Ovary (tissue), 3 donors: ENCODE results near the gene LMNTD2.

Source experiments
- POLR2A ChIP-seq: fragments of 450-650 bp; IDR thresholded peaks from one replicate; pipeline ENCODE4 v1.6.1; 2017; ENCODE audit warnings: antibody characterized with exemption, mild to moderate bottlenecking, moderate library complexity
- TF ChIP-seq, protein P1 (sequence below), 3 donors: fragments of 450-650 bp in 2 of 3; fragments of 200-600 bp in 1 of 3; IDR thresholded peaks; one replicate each; pipeline versions ENCODE4 v1.5.1 to v1.8.0; 2016 to 2022; ENCODE audit warnings: antibody characterized with exemption in 3 of 3, mild to moderate bottlenecking in 1 of 3
- donor health status: DM: no; HTN: no; CAD: no.

DNA sequence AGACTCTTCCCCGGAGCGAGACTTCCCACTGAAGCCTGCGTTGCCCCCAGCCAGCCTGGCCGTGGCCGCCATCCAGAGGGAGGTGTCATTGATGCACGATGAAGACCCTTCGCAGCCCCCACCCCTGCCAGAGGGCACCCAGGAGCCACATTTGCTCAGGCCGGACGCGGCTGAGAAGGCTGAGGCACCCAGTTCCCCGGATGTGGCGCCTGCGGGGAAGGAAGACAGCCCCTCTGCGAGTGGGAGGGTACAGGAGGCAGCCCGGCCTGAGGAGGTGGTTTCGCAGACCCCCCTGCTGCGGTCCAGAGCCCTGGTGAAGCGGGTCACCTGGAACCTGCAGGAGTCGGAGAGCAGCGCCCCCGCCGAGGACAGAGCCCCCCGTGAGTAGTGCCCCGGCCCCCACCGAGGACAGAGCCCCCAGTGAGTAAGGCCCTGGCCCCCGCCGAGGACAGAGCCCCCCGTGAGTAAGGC, 48.8 kb upstream of the LMNTD2 start:
- TF ChIP-seq, protein P1, sequence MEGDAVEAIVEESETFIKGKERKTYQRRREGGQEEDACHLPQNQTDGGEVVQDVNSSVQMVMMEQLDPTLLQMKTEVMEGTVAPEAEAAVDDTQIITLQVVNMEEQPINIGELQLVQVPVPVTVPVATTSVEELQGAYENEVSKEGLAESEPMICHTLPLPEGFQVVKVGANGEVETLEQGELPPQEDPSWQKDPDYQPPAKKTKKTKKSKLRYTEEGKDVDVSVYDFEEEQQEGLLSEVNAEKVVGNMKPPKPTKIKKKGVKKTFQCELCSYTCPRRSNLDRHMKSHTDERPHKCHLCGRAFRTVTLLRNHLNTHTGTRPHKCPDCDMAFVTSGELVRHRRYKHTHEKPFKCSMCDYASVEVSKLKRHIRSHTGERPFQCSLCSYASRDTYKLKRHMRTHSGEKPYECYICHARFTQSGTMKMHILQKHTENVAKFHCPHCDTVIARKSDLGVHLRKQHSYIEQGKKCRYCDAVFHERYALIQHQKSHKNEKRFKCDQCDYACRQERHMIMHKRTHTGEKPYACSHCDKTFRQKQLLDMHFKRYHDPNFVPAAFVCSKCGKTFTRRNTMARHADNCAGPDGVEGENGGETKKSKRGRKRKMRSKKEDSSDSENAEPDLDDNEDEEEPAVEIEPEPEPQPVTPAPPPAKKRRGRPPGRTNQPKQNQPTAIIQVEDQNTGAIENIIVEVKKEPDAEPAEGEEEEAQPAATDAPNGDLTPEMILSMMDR (IDR thresholded peaks at IDR 0.05) = no peak
- no peak for TF ChIP-seq POLR2A
